ENCODE data around the gene MRNIP.

DNA sequence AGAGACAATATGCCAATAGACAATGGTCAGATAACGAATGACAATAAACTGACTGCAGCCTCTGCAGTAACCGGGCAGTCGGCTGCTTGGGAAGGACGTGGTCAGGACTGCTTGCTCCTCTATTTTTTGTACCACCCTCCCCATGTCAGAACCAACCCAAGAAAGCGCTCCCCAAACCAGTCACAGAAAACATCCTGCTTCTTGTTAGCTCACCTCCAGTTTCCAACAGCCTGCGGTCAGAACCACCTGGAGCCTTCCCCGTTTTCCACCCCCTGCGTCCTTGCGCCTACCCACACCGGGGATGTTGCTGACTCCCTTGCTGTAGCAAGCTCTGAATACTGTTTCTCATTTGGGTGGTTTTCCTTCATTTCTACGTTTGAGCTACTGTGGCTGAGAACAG is 1.7 kb upstream of the MRNIP start:
- TF ChIP-seq POLR2AphosphoS5 (IDR thresholded peaks at IDR 0.05; ENCODE audit: low read depth, low read length) (no peak), TAF1 (IDR thresholded peaks at IDR 0.05; ENCODE audit: borderline replicate concordance, insufficient read depth, low read length) (no peak), SIN3A (IDR thresholded peaks at IDR 0.05; ENCODE audit: borderline replicate concordance, insufficient read depth, low read length) (no peak)
- TF ChIP-seq, protein P1, sequence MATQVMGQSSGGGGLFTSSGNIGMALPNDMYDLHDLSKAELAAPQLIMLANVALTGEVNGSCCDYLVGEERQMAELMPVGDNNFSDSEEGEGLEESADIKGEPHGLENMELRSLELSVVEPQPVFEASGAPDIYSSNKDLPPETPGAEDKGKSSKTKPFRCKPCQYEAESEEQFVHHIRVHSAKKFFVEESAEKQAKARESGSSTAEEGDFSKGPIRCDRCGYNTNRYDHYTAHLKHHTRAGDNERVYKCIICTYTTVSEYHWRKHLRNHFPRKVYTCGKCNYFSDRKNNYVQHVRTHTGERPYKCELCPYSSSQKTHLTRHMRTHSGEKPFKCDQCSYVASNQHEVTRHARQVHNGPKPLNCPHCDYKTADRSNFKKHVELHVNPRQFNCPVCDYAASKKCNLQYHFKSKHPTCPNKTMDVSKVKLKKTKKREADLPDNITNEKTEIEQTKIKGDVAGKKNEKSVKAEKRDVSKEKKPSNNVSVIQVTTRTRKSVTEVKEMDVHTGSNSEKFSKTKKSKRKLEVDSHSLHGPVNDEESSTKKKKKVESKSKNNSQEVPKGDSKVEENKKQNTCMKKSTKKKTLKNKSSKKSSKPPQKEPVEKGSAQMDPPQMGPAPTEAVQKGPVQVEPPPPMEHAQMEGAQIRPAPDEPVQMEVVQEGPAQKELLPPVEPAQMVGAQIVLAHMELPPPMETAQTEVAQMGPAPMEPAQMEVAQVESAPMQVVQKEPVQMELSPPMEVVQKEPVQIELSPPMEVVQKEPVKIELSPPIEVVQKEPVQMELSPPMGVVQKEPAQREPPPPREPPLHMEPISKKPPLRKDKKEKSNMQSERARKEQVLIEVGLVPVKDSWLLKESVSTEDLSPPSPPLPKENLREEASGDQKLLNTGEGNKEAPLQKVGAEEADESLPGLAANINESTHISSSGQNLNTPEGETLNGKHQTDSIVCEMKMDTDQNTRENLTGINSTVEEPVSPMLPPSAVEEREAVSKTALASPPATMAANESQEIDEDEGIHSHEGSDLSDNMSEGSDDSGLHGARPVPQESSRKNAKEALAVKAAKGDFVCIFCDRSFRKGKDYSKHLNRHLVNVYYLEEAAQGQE (IDR thresholded peaks at IDR 0.05; ENCODE audit: insufficient read depth in 1 of 2, low read depth in 2 of 2, low read length in 2 of 2), result no peak

All from PFSK-1 (cell line).